HK-2 (cell line): ENCODE data around the gene SPOCK1.
"Not testable (repeated sequence)": the region's sequence is repeated elsewhere in the genome, so short reads cannot be mapped to it uniquely, and the experiment has no call there.

Experiments used
- DNase-seq: peaks from one replicate; pipeline ENCODE4 v3.0.0-alpha.2; 2018; ENCODE audit not compliant: unreplicated experiment

Gene SPOCK1

GRCh38 chr5:137395011-137395755, 103.9 kb downstream of the SPOCK1 start:
- DNase-seq = peak; percentile 42

GRCh38 chr5:137394380-137394779, 104.7 kb downstream of the SPOCK1 start:
- no peak for DNase-seq

GRCh38 chr5:137393196-137393993, 105.7 kb downstream of the SPOCK1 start:
- no peak for DNase-seq

- no peak for DNase-seq
These were observed 106.9 kb downstream of the SPOCK1 start for GRCh38 chr5:137392261-137392660.

- DNase-seq = not testable (repeated sequence)
These were observed 108.1 kb downstream of the SPOCK1 start for GRCh38 chr5:137391044-137391443.

GRCh38 chr5:137389042-137389441, 110.1 kb downstream of the SPOCK1 start:
- no peak for DNase-seq

- no peak for DNase-seq
These were observed 114.1 kb downstream of the SPOCK1 start for GRCh38 chr5:137385064-137385463.

- no peak for DNase-seq
These were observed 115.2 kb downstream of the SPOCK1 start for GRCh38 chr5:137383909-137384308.

GRCh38 chr5:137381555-137381954, 117.6 kb downstream of the SPOCK1 start:
- DNase-seq = no peak

- DNase-seq = no peak
These were observed 119.4 kb downstream of the SPOCK1 start for GRCh38 chr5:137379555-137380286.

GRCh38 chr5:137375741-137376526, 123.2 kb downstream of the SPOCK1 start:
- no peak for DNase-seq

GRCh38 chr5:137374110-137374714, 124.9 kb downstream of the SPOCK1 start:
- no peak for DNase-seq

- DNase-seq = no peak
These were observed 126.4 kb downstream of the SPOCK1 start for GRCh38 chr5:137372773-137373160.

- DNase-seq = no peak
These were observed 126.9 kb downstream of the SPOCK1 start for GRCh38 chr5:137372016-137372772.

- no peak for DNase-seq
These were observed 128.7 kb downstream of the SPOCK1 start for GRCh38 chr5:137370096-137371071.

- DNase-seq = no peak
These were observed 130.5 kb downstream of the SPOCK1 start for GRCh38 chr5:137368651-137369050.

GRCh38 chr5:137367951-137368350, 131.2 kb downstream of the SPOCK1 start:
- no peak for DNase-seq

- no peak for DNase-seq
These were observed 132.6 kb downstream of the SPOCK1 start for GRCh38 chr5:137366526-137366925.
